Measurements from ENCODE around the gene LSMEM2. TPM values are rescaled to one million over a fixed set of nuclear protein-coding genes. Genes with fewer than 3 reads are reported as not detected.
A peak's percentile ranks its signal among the peaks of the same experiment; 100 is the strongest.

The LSMEM2 gene
- total and polyA plus RNA-seq, 2 of the 8 experiments (the other 6 are each of a cell fraction or from before 2014, with no cell fraction given), result 0.58 to 0.68 TPM

- H3K4me2 ChIP-seq (ENCODE audit: insufficient read depth in 1 of 2, low read depth in 2 of 2, low read length in 2 of 2), result no peak overlapping the region
- H3K9ac ChIP-seq (replicated peaks in 1 of 4; ENCODE audit: extremely low read depth in 1 of 4, low read depth in 3 of 4, low read length in 3 of 4), result no peak overlapping the region
- FAIRE-seq, result no peak
Measured at GRCh38 chr3:50318163-50318562, 39.3 kb downstream of the LSMEM2 start.

More at GRCh38 chr3:50318163-50318562, 39.3 kb downstream of the LSMEM2 start:
- H2AK5ac ChIP-seq (ENCODE audit: low read depth, low read length), result no peak overlapping the region
- no peak overlapping the region for H2AFZ ChIP-seq (ENCODE audit: low read length)
- WGBS, 2 experiments (ENCODE audit: extremely low coverage in 1 of 2, insufficient coverage in 1 of 2, insufficient read length in 1 of 2, insufficient replicate concordance in 2 of 2, low coverage in 1 of 2, low lambda C conversion rate in 2 of 2, missing lambda C conversion rate in 1 of 2), result 95% methylated on average over 11 of the region's 11 CpGs; no CpG with 5 or more reads in 1 of the 2 experiments
- H3K9me3 ChIP-seq (ENCODE audit: insufficient read depth in 2 of 2, low read depth in 1 of 2, low read length in 1 of 2), result no peaks in the 10 kb centered on the region; a peak in 1 of 4 replicates
- H3K27ac ChIP-seq (ENCODE audit: low read depth, low read length), result no peak overlapping the region
- POLR2A ChIA-PET (ENCODE audit: partially characterized antibody), result interaction anchor here (0.7 to 12.6 kb wide), 6 partner anchors 12 to 34 kb away, joined by 3 to 149 read pairs (median 6); partner anchors contain the start of genes HYAL1, HYAL3, IFRD2 and NAA80
- no peak overlapping the region for H3K4me3 ChIP-seq (ENCODE audit: extremely low read depth in 1 of 4, insufficient read depth in 2 of 4, low read depth in 3 of 4, low read length in 4 of 4)
- H3K56ac ChIP-seq (replicated peaks; ENCODE audit: insufficient read length, low read depth, low read length), result no peak overlapping the region
- H2BK20ac ChIP-seq (ENCODE audit: low read length), result no peak overlapping the region
- H4K91ac ChIP-seq (replicated peaks; ENCODE audit: insufficient read length, low read length), result no peak overlapping the region
- 0 out of 2 replicates have a peak overlapping the region, but pooled peaks have one; percentile 7 for H4K8ac ChIP-seq (ENCODE audit: extremely low read depth, insufficient read depth, low read length)
- no peaks in the 10 kb centered on the region for H3K27me3 ChIP-seq (replicated peaks in 1 of 4; ENCODE audit: control insufficient read depth in 3 of 4, extremely low read depth in 1 of 4, insufficient read depth in 3 of 4, low read length in 3 of 4)
- H3K18ac ChIP-seq (ENCODE audit: extremely low read depth, low read length), result no peak overlapping the region
- H3K36me3 ChIP-seq (ENCODE audit: control insufficient read depth in 2 of 4, insufficient read depth in 4 of 4, low read length in 3 of 4), result peaks cover 16 to 34% (median 28%) of the 10 kb centered on the region in 4 experiments
- H2BK12ac ChIP-seq (ENCODE audit: low read depth, low read length), result no peak overlapping the region
- H3K23ac ChIP-seq (ENCODE audit: insufficient read length), result no peak overlapping the region
- CTCF ChIA-PET (ENCODE audit: partially characterized antibody), result interaction anchor here (0.6 to 3.9 kb wide), 8 partner anchors 10 to 139 kb away, joined by 3 to 17 read pairs (median 4); partner anchors contain the start of genes HYAL1 and TUSC2
- 0 out of 2 replicates have a peak overlapping the region, but pooled peaks have one; percentile 10 for H2BK15ac ChIP-seq (ENCODE audit: low read length)
- no peak for TF ChIP-seq YY1 (IDR thresholded peaks at IDR 0.05; ENCODE audit: low read depth, low read length)
- TF ChIP-seq SUZ12 (IDR thresholded peaks at IDR 0.05; ENCODE audit: low read length), result no peak
- TF ChIP-seq POLR2AphosphoS5 (IDR thresholded peaks at IDR 0.05; ENCODE audit: low read depth, low read length), result no peak
- no peak for TF ChIP-seq EZH2 (IDR thresholded peaks at IDR 0.05; ENCODE audit: low read depth, low read length, severe bottlenecking)
- TF ChIP-seq PHF8 (conservative IDR thresholded peaks at IDR 0.05; ENCODE audit: low read depth, low read length), result no peak
- TF ChIP-seq FOSL1 (IDR thresholded peaks at IDR 0.05; ENCODE audit: insufficient read depth, low read depth, low read length), result no peak
- TF ChIP-seq USF2 (IDR thresholded peaks at IDR 0.05; ENCODE audit: low read length), result no peak
- no peak overlapping the region for H3K4ac ChIP-seq (replicated peaks; ENCODE audit: insufficient read length, low read depth, low read length)
- DNase-seq (ENCODE audit: low read depth in 1 of 2, low spot score in 2 of 2), result no peak
- H3K79me2 ChIP-seq (ENCODE audit: control insufficient read depth in 1 of 2, insufficient read depth in 2 of 2, low read length in 2 of 2), result peaks cover 0 to 25% of the 10 kb centered on the region in 2 experiments; a peak in 3 of 4 replicates
- no peak overlapping the region for H3K14ac ChIP-seq (ENCODE audit: insufficient read length)
- no peak overlapping the region for H2BK120ac ChIP-seq (replicated peaks; ENCODE audit: low read depth, low read length)
- no peak overlapping the region for H4K5ac ChIP-seq (ENCODE audit: insufficient read length, low read depth, low read length)
- peaks cover 20% of the 10 kb centered on the region for H3K79me1 ChIP-seq (ENCODE audit: low read depth, low read length)
- H4K20me1 ChIP-seq (replicated peaks in 1 of 2; ENCODE audit: control insufficient read depth in 1 of 2, insufficient read depth in 2 of 2, low read length in 2 of 2), result peaks cover 19 to 35% of the 10 kb centered on the region in 2 experiments
- H3K23me2 ChIP-seq (ENCODE audit: low read depth, low read length), result peaks cover 17% of the 10 kb centered on the region
- H3K4me1 ChIP-seq (replicated peaks in 1 of 4; ENCODE audit: control insufficient read depth in 3 of 4, insufficient read depth in 4 of 4, low read length in 3 of 4), result peaks cover 0 to 22% (median 16%) of the 10 kb centered on the region in 4 experiments; a peak in 6 of 7 replicates
- H2BK5ac ChIP-seq (ENCODE audit: low read depth, low read length), result no peak overlapping the region
